A673 (cell line): ENCODE data around the gene SLC44A1.

ENCODE experiments used
- EZH2 ChIP-seq: fragments of 200-600 bp; sonication (generic); IDR thresholded peaks from 2 replicates; pipeline ENCODE4 v1.6.1; 2017; ENCODE audit warnings: borderline replicate concordance, low read depth, mild to moderate bottlenecking, mixed read lengths, antibody characterized with exemption, low read length; ENCODE audit not compliant: poor library complexity, severe bottlenecking
- TF ChIP-seq, protein P1 (sequence below): fragments of 300-800, 200-600 bp; sonication (generic); conservative IDR thresholded peaks from 2 replicates; pipeline ENCODE4 v1.5.1; 2017; ENCODE audit warnings: low read depth, mild to moderate bottlenecking, antibody characterized with exemption, low read length, moderate library complexity, mixed read lengths

DNA sequence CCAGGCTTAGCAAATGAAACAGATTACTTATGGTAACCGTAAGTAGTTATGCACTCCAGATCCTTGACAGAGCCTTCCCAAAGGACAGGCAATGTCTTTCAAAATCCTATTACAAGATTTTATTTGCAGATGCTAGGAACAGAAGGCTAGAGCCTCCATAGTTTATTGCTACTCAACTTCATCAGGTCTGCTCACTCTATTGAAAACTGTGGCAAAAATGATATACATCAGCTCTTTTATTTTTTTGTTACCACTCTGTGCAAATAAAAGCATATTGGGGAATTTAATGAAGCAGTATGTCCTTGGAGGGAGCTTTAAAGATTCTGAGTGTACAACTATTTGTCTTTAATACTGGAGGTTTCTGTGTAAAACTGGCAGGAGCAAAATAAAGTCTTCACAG, 46.5 kb downstream of the SLC44A1 start:
- TF ChIP-seq, protein P1, sequence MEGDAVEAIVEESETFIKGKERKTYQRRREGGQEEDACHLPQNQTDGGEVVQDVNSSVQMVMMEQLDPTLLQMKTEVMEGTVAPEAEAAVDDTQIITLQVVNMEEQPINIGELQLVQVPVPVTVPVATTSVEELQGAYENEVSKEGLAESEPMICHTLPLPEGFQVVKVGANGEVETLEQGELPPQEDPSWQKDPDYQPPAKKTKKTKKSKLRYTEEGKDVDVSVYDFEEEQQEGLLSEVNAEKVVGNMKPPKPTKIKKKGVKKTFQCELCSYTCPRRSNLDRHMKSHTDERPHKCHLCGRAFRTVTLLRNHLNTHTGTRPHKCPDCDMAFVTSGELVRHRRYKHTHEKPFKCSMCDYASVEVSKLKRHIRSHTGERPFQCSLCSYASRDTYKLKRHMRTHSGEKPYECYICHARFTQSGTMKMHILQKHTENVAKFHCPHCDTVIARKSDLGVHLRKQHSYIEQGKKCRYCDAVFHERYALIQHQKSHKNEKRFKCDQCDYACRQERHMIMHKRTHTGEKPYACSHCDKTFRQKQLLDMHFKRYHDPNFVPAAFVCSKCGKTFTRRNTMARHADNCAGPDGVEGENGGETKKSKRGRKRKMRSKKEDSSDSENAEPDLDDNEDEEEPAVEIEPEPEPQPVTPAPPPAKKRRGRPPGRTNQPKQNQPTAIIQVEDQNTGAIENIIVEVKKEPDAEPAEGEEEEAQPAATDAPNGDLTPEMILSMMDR = no peak
- TF ChIP-seq EZH2 = no peak
